Skeletal muscle tissue (tissue), 4 donors: ENCODE results near the gene PRR12. TPM values are rescaled to one million over a fixed set of nuclear protein-coding genes. Genes with fewer than 3 reads are reported as not detected.
A peak's percentile ranks its signal among the peaks of the same experiment; 100 is the strongest.

ENCODE experiments used
- H3K27ac ChIP-seq: one replicate; pipeline ENCODE4 v1.7.0; 2013; ENCODE audit warnings: mild to moderate bottlenecking, low read depth, low read length, inconsistent platforms
- H3K27me3 ChIP-seq, 3 donors: one replicate each; pipeline ENCODE4 v1.7.0; 2013; ENCODE audit warnings: low read length in 3 of 3; ENCODE audit not compliant: control insufficient read depth in 3 of 3, insufficient read depth in 3 of 3
- H3K36me3 ChIP-seq, 3 donors: one replicate each; pipeline ENCODE4 v1.7.0; 2013; ENCODE audit warnings: low read length in 3 of 3; ENCODE audit not compliant: control insufficient read depth in 3 of 3, insufficient read depth in 3 of 3
- H3K4me1 ChIP-seq, 3 donors: one replicate each; pipeline ENCODE4 v1.7.0; 2013; ENCODE audit warnings: low read length in 3 of 3, mild to moderate bottlenecking in 3 of 3; ENCODE audit not compliant: control insufficient read depth in 3 of 3, insufficient read depth in 3 of 3
- H3K4me3 ChIP-seq, 3 donors: one replicate each; pipeline ENCODE4 v1.7.0; 2013; ENCODE audit warnings: low read length in 3 of 3
- H3K9ac ChIP-seq, 3 donors: one replicate each; pipeline ENCODE4 v1.7.0; 2013; ENCODE audit warnings: low read length in 3 of 3, mild to moderate bottlenecking in 3 of 3, moderate library complexity in 2 of 3, low read depth in 1 of 3
- H3K9me3 ChIP-seq, 3 donors: one replicate each; pipeline ENCODE4 v1.7.0; 2013; ENCODE audit warnings: low read length in 3 of 3; ENCODE audit not compliant: control insufficient read depth in 3 of 3
- total RNA-seq: library from RNA; depleted of rRNA; stranded (reverse); fragments of >200 nt; gene quantifications from one replicate; pipeline ENCODE4 v1.2.3, GENCODE V29; 2014
- donor health status: Osteomylitis.

The PRR12 gene
- total RNA-seq, 1 donor from 2014 or later, result 3.1 TPM

DNA sequence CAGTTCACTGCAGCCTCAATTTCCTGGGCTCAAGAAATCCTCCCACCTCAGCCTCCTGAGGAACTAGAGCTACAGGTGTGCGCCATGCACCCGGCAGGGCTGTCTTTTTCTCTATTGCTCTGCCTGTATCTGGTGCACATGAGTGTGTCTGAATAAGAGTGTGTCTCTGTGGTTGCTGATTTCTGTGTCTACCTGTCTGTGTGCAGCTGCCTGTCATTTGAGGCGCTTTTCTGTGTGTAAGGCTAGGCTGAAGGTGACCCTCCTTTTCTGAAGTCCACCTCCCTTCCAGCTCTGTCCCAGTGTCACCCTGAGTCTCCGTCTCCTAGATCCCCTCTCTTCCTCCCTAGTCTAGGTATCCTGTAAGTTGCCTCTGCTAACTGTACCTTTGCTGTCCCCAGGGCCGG lies 1.5 kb upstream of the PRR12 start:
- H3K27me3 ChIP-seq, result no peaks in the 10 kb centered on the region
- peaks cover 0 to 7% (median 2%) of the 10 kb centered on the region in 3 donors for H3K36me3 ChIP-seq
- H3K9ac ChIP-seq, result no peak overlapping the region
- no peak overlapping the region for H3K4me3 ChIP-seq
- H3K9me3 ChIP-seq, result no peaks in the 10 kb centered on the region
- H3K4me1 ChIP-seq, result peaks cover 16 to 28% (median 22%) of the 10 kb centered on the region in 3 donors
- no peak overlapping the region for H3K27ac ChIP-seq

DNA sequence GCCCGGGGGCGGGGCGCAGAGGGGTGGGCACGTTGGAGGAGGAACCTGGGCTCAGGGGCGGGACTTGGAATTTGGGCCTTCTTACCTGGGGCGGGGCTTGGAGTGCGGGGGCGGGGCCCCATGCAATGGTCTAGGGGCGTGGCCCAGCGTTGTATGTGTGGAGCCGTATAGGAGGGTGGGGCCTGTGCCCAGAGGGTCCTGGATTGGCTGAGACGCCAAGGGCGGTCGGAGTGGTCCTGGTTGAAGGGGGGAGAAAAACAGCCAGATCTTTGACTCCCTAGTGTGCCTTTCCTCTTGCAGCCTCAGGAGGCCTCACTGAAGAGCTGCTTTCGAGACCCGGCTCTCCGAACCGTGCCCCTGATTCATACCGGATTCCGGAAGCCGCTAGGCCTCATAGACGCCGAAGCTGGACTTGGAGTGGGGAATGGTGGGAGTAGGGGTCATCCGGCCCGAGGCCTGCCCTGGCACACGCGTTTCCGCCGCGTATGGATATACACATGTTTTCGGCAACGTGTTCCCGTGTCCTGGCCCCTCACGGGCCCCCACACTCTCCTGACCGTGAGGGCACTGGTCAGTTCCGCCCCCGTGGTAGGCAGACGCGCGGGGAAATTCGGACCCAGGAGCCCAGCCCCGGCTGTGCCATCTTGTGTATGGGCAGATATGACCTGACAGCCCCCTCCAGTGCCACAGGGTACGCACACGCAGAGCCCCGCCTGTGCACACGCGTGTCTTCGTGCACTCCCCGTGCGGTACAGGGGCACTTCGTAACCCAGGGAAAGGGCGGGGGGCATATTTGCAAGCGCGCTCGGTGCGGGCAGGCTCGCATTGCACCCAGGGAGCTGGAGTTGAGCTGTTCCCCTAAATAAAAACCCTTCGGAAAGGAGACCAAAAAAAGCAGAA lies 661 bp upstream of the PRR12 start:
- peak overlapping the region; percentile 78 to 98 (median 93) for H3K4me3 ChIP-seq
- H3K27me3 ChIP-seq, result no peaks in the 10 kb centered on the region
- peak overlapping the region; percentile 90 to 99 (median 95) for H3K9ac ChIP-seq
- H3K27ac ChIP-seq, result peak overlapping the region; percentile 85
- peaks cover 0 to 10% (median 4%) of the 10 kb centered on the region in 3 donors for H3K36me3 ChIP-seq
- H3K4me1 ChIP-seq, result peaks cover 16 to 28% (median 22%) of the 10 kb centered on the region in 3 donors
- no peaks in the 10 kb centered on the region for H3K9me3 ChIP-seq

DNA sequence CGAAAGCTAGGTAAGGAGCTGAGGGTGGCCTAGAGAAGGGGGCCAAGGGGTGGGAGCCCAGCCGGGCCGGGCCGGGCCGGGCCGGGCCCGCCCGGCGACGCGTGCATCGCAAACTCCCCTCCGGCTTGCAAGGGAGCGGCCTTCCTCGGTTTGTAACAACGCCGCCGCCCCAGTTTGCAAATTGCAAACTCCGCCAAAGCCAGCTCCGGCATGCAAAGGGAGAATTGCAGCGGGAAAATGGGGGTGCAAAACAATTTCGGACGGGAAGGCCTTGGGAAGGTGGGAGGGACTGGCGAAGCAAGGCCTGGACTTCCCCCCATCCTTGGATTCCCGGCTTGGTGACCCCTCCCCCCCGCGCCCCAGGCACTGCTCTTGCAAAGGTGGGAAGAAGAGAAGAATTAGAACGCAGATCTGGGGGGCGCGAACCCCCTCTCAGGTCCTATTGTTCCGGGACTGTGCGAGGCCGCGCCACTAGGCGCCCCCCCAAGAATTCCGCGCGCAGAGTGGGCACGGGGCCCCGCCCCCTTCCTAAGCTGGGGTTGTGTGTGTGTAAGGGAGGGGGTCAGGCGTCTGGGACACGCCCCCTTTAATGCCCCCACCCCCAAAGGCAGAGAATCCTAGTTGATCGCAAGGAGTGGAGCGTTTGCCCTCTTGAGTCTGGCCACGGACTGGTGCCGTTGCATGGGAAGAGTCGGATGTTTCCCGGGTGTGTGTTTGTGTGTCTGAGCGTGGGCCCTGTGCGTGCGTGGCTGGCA lies 926 bp downstream of the PRR12 start:
- peaks cover 16 to 28% (median 22%) of the 10 kb centered on the region in 3 donors for H3K4me1 ChIP-seq
- H3K27ac ChIP-seq, result peak overlapping the region; percentile 36
- no peaks in the 10 kb centered on the region for H3K9me3 ChIP-seq

DNA sequence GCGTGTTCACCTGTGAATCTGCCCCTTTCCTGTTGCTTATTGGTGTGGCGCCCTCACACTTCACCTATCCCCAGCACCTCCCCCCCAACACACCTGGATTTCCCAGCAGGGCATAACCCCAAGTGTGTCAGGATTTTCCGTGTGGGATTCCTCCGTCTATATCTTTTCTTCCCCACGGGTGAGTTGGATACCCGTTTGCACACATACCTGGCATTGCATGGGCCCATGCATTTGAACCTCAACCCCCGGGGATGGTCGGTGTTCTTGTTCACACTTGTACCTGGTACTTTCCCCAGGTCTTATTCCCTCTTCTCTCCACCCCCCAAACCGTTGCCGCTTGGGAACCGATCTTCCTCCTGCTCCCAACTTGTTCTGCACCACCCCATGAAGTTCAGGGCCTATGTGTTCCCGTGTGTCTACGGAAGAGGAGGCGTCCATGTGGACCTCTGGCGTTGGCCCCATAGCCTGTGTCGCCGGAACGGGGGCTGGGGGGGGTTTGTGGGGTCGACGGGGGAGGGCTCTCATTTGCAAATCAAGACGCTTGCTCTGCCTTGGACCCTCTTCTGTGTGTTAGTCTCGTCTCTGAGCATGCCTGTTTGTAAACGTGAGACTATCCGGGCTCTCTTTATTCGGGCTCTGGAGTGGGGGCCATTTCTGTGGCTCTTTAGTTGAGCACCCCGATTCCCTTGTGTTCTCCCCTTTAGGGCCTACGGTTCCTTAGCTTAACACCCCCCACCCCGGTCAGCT lies 1.7 kb downstream of the PRR12 start:
- Histone ChIP-seq H3K9me3 (no peaks in the 10 kb centered on the region), H3K27ac (peak overlapping the region; percentile 36), H3K27me3 (no peaks in the 10 kb centered on the region), H3K9ac (peak overlapping the region; percentile 23 to 82 (median 57)), H3K36me3 (peaks cover 0 to 13% (median 7%) of the 10 kb centered on the region in 3 donors), H3K4me3 (peak overlapping the region; percentile 79 to 84 (median 81)), H3K4me1 (peaks cover 16 to 28% (median 22%) of the 10 kb centered on the region in 3 donors)

More for the DNA sequence above, 926 bp downstream of the PRR12 start:
- Histone ChIP-seq H3K27me3 (no peaks in the 10 kb centered on the region), H3K9ac (peak overlapping the region; percentile 57 to 82 (median 75)), H3K36me3 (peaks cover 0 to 12% (median 4%) of the 10 kb centered on the region in 3 donors), H3K4me3 (peak overlapping the region; percentile 79 to 84 (median 81))

DNA sequence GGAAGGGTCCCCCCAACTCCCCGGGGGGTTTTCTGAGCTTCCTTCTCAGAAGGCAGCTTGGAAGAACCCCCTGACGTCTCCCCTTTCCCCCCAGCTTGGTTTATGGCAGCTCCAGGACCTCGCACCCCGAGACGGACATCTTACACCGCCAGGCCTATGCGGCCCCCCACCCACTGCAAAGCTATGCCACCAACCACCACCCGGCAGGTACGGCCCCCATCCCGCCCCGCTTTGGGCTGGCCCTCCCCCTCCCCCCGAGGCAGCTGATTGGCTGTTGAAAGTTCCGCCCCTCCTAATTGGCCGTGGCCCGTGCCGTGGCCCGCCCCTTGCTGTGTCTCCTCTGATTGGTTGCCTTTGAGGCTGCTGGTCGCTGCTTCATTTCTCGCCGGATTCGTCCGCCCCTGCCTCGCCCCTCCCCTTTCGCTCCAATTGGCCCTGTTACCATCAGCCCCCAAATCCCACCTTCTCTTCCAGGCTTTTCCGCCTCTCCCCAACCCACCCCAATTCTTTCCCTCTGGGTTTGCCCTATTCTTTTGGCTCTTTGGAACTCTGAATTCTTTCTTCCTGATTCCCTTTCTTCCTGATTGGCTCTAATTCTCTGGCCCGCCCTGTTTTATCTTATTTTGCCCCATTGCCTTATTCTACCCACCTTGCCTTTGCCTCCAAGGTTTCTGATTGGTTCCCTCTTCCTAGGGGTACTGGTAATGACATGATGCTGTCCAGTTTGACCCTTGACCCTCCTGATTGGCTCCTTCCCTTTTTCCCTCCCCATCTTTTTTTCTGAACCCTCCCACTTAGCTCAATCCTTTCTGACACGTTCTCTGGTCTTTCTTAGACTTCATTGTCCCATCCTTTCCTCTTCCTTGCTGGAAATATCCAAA lies 2.5 kb downstream of the PRR12 start:
- no peaks in the 10 kb centered on the region for H3K9me3 ChIP-seq
- no peaks in the 10 kb centered on the region for H3K27me3 ChIP-seq
- H3K4me3 ChIP-seq, result peak overlapping the region; percentile 52 to 84 (median 65)
- peak overlapping the region; percentile 47 to 64 (median 60) for H3K9ac ChIP-seq
- H3K4me1 ChIP-seq, result peaks cover 16 to 28% (median 22%) of the 10 kb centered on the region in 3 donors
- H3K27ac ChIP-seq, result peak overlapping the region; percentile 63
- H3K36me3 ChIP-seq, result peaks cover 2 to 13% (median 7%) of the 10 kb centered on the region in 3 donors

DNA sequence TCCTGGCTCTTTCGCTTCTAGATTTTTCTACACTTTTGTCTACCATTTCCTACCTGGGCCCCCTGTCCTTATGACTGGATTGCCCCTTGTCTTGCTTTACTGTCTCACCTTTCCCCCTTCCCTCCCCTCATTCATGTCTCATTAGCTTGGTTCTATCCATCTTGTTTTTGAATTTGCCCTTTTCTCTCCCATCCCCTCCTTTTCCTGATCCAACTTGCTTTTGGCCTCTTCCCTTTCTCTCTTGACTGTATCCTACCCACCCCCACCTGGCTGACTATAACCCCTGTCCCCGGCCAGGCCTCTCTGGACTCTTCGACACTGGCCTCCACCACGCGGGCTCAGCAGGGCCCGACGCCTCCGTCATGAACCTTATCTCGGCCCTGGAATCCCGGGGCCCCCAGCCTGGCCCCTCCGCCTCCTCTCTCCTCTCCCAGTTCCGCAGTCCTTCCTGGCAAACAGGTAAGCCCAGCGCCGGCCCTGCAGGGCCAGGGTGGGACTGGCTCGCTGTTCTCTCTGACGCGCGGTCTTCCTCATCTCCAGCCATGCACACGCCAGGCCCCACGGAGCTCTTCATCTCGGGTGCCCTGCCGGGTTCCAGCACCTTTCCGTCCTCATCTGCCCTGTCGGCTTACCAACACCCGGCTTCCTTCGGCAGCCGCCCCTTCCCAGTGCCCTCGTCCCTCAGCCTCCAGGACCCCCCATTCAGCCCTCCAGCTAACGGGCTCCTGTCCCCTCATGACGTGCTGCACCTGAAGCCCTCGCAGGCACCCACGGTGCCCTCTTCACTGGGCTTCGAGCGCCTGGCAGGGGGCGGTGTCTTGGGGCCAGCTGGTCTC lies 3.4 kb downstream of the PRR12 start:
- no peaks in the 10 kb centered on the region for H3K9me3 ChIP-seq
- H3K27me3 ChIP-seq, result no peaks in the 10 kb centered on the region
- H3K27ac ChIP-seq, result no peak overlapping the region
- H3K4me1 ChIP-seq, result peaks cover 16 to 28% (median 22%) of the 10 kb centered on the region in 3 donors
- peaks cover 7 to 21% (median 9%) of the 10 kb centered on the region in 3 donors for H3K36me3 ChIP-seq
- no peak overlapping the region for H3K4me3 ChIP-seq
- H3K9ac ChIP-seq, result no peak overlapping the region

DNA sequence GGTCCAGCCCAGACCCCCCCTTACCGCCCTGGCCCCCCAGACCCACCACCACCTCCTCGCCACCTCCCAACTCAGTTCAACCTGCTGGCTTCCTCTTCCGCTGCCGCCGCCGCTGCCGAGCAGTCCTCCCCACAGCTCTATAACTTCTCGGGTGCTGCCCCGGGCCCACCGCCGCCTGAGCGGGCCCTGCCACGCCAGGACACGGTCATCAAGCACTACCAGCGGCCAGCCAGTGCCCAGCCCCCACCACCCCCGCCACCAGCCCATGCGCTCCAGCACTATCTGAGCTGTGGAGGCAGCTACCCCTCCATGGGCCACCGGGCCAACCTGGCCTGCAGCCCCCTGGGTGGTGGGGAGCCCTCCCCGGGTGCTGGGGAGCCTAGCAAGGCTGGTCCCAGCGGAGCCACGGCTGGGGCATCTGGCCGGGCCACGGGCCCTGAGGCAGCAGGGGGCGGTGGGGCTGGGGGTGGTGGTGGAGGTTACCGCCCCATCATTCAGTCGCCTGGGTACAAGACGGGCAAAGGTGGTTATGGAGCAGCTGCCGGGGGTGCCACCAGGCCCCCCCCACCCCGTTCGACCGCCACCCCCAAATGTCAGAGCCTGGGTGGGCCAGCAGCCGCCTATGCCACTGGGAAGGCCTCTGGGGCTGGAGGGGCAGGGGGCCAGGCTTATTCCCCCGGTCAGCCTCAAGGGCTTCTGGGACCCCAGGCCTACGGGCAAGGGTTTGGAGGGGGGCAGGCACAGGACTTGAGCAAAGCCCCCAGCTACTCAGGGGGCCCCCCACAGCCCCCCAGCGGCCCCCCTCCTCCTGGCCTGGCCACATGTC lies 4.2 kb downstream of the PRR12 start:
- Histone ChIP-seq H3K27me3 (no peaks in the 10 kb centered on the region), H3K9me3 (no peaks in the 10 kb centered on the region), H3K9ac (no peak overlapping the region), H3K4me1 (peaks cover 16 to 26% (median 20%) of the 10 kb centered on the region in 3 donors), H3K27ac (no peak overlapping the region), H3K36me3 (peaks cover 12 to 28% (median 18%) of the 10 kb centered on the region in 3 donors), H3K4me3 (no peak overlapping the region)
